HG03439 (cell line): ENCODE results near the gene SLCO4C1.
"Not testable (repeated sequence)": the region's sequence is repeated elsewhere in the genome, so short reads cannot be mapped to it uniquely, and the experiment has no call there.

Experiments
- ATAC-seq: cut with Tn5 transposase; IDR thresholded peaks from one replicate; pipeline ENCODE4 v1.9.1; 2021; ENCODE audit warnings: mild to moderate bottlenecking, moderate library complexity; ENCODE audit not compliant: unreplicated experiment

SLCO4C1 gene, protein sequence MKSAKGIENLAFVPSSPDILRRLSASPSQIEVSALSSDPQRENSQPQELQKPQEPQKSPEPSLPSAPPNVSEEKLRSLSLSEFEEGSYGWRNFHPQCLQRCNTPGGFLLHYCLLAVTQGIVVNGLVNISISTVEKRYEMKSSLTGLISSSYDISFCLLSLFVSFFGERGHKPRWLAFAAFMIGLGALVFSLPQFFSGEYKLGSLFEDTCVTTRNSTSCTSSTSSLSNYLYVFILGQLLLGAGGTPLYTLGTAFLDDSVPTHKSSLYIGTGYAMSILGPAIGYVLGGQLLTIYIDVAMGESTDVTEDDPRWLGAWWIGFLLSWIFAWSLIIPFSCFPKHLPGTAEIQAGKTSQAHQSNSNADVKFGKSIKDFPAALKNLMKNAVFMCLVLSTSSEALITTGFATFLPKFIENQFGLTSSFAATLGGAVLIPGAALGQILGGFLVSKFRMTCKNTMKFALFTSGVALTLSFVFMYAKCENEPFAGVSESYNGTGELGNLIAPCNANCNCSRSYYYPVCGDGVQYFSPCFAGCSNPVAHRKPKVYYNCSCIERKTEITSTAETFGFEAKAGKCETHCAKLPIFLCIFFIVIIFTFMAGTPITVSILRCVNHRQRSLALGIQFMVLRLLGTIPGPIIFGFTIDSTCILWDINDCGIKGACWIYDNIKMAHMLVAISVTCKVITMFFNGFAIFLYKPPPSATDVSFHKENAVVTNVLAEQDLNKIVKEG

DNA sequence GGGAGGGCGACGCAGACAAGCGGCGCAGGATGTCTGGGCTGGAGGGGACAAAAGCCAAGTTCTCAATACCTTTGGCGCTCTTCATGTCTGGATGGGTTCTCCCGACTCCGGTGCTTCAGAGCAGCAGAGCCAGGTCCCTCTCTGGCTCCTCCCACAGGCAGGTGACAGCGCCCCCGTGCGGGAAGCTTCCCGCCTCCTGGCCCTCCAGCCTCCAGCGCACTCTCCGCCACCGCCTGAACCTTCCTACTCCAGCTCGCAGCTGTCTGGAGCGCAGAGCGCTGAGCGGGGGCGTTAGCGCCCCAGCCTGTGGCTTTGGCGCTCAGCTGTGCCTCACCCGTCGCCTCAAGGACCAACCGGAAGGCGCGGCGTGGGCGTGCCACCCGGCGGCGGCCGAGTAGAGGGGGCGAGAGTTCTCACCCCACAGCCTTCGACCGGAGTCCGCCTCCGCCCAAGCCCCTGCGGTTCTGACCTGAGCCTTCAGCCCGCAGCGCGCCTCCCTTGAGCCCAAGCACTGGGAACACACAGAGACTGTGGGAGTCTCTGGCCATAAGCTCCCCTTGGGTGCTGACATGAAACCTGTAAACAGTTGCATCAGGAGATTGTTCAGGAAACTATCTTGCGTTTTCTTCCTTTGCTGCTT lies at the start of gene SLCO4C1:
TSS of gene SLCO4C1 (minus strand) at position 107 of the 640 bp plus-strand sequence. CDS start at position 85, 22 bp downstream.
- peak; percentile 99 for ATAC-seq

DNA sequence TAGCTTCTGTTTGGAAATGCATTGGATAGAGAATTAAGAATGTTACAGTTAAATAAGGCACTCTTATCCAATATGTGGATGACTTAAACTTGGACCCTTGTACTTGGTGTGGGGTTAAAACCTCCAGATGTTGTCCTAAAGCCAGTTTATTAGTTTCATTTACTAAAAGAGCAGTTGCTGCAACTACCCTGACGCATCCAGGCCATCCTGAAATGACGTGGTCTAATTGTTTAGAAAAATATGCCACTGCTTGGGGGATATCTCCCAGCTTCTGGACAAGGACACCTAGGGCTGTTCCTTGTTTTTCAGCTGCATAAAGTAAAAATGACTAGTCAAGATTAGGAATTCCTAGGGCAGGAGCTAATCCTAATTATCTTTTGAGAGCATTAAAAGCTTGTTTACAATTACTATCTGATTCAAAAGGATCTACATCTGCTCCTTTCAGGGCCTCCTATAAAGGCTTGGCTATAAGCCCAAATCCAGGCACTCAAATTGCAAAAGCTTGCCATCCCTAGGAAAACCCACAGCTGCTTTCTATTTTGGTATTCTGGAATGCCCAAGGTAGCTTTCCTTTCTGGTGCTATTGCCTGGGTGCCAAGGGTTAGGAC lies 45.7 kb upstream of the SLCO4C1 start:
- no peak for ATAC-seq

DNA sequence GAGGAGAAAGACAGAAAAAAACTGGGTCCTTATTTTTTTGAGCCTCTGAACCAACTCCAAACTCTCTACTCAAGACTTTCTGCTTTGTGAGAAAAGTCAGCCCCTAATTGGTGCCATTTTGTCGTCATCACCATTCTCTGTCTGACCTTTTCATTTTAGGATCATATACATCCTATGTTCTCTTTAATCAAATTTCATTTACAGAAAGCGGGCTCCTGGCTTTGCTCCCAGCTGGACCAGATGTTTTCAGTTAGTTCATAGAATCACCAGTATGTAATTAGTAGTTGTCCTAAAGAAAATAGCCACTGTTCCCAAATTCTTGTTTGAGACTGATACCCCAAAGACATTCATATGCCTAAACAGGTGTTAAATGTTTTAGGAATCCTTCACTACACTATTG lies 28.6 kb upstream of the SLCO4C1 start:
- no peak for ATAC-seq

DNA sequence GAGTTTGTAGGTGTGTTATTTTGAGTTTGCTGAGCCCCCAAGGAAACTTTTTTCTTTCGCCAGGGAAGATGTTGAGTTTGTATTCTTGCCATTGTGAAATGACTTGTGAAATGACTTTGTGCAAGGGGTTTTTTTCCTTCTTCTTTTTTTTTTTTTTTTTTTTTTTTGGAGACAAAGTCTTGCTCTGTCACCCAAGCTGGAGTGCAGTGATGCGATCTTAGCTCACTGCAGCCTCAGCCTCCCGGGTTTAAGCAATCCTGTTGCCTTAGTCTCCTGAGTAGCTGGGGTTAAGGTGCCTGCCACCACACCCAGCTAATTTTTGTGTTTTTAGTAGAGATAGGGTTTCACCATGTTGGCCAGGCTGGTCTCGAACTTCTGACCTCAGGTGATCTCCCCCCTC lies 22.7 kb upstream of the SLCO4C1 start:
- not testable (repeated sequence) for ATAC-seq

DNA sequence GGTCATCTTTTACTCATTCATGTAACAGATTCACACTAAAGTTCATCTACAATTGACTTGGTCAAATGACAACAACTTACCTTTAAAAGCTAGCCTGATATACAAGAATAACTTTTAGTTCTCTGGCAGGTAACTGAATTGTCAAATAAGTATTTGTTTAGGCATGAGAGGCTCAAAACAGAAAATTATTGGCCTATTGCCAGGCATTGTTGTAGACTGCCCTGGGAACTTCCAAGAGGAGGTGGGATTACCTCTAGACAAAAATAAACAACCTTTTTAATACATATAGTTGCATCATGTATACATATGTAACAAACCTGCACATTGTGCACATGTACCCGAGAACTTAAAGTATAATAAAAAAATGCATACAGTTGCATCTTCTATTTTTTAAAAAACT lies 18.2 kb upstream of the SLCO4C1 start:
- ATAC-seq, result no peak

DNA sequence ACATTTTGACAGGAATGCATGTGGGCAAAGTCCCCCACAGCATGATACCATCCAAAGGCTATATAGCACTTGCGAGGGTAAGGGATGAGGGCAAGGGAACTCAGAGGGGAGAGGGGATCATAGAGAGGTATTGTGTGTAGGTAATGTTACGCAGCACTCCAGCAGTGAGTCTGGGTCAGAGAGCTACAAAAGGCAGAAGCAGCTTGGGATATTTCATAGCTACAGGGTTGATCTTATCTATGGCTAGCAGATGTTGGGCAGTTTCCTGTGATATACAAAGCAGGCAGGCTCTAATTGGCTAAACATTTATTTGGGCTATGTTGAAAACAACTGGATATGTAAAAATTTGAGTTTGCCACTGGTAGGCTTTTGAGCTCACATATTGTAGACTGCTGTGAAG lies 17.8 kb upstream of the SLCO4C1 start:
- no peak for ATAC-seq

DNA sequence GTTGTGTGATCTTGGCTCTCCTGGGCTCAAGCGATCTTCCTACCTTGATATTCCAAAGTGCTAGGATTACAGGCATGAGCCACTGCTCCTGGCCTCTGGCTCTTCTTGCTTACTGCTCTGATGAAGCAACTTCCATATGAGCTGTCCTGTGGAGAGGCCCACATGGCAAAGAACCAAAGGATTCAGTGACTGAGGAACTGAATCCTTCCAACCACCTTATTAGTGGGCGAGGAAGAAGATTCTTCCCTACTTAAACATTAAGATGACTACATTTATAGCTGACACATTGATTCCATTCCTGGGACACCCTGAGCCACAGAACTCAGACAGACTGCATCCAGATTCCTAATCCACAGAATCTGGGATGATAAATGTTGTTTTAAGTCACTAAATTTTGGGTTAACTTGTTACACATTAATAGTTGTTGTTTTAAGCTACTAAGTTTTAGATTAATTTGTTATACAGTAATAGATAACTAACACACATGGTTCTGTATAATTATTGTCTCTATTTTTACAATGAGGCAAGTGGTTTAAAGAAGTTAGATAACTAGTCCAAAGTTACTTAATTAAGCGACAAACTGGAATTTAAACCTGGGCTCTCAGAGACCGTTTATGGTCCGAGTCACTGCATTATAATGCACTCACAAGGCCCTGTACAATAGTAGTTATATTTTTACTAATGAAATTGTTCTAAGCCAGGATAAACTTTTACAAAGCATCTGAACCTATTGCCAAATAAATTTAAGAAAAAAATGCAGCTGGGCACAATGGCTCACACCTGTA lies 16.7 kb upstream of the SLCO4C1 start:
- no peak for ATAC-seq

DNA sequence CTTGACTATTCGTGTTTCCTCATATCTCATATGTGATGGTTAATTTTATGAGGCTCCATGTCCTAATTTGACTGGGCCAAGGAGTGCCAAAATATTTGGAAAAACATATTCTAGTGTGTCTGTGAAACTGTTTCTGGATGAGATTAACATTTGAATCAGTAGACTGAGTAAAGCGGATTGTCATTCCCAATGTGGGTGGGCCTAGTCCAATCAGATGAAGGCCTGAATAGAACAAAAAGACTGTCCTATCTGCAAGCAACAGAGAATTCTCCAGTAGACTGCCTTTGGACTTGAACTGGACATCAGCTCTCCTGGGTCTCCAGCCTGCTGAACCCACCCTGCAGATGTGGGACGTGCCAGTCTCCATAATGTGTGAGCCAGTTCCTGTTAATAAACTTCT lies 13.5 kb upstream of the SLCO4C1 start:
- no peak for ATAC-seq

DNA sequence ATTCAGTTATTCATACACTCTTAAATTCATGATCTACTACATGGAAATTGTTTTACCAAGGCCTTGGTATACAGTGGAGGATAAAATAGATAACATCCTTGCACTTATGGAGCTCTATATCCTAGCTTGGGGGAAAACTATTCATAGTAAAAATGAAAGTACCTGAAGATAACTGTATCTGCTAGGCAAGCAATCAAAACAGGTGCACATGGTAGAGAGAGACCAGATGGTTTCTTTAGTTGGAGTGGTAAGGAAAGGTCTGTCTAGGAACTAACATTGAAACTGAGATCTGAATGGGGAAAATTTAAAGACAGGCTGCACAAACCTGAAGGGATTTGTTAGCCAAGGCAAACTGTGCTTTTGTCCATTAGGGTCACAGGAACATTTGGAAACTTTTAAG lies 11.1 kb upstream of the SLCO4C1 start:
- no peak for ATAC-seq

DNA sequence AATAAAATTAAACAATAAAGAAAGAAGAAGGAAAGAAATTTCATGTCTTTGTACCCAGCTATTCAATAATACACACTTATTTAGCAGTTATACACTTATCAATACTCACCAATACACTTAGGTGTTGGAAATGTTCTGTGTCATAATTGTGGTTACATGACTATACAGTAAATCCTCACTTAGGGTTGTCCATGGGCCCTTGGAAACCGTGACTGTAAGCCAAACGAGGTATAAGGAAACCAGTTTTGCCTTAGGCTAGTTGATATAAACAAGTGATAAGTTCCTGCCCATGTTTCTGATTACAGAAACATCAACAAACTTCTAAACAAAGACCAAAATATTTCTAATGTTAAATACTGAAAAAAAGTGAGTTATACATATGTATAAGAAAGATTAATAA lies 10.0 kb upstream of the SLCO4C1 start:
- no peak for ATAC-seq

DNA sequence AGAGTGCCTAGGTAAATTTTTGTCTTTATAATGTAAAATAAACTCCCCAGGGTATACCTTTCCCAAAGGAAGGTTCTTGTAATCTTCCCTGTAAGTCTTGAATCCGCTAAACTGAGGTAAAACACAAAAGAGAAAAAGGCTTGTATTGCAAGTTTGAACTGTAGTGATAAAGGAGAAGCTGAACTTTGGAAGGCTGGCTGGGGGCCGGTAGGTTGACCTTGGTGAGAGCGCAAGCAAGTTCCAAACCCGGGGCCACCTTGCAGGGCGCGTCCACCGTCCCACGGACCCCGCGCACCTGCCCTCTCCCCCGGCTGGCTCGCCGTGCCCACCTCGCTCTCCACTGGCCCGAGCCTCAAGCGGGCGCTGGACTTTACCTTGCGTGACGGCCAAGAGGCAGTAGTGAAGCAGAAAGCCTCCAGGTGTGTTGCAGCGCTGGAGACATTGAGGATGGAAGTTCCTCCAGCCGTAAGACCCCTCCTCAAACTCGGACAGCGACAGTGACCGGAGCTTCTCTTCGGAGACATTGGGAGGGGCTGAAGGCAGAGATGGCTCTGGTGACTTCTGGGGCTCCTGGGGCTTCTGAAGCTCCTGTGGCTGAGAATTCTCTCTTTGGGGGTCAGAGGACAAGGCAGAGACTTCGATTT lies 428 bp downstream of the SLCO4C1 start:
- peak; percentile 3 for ATAC-seq

DNA sequence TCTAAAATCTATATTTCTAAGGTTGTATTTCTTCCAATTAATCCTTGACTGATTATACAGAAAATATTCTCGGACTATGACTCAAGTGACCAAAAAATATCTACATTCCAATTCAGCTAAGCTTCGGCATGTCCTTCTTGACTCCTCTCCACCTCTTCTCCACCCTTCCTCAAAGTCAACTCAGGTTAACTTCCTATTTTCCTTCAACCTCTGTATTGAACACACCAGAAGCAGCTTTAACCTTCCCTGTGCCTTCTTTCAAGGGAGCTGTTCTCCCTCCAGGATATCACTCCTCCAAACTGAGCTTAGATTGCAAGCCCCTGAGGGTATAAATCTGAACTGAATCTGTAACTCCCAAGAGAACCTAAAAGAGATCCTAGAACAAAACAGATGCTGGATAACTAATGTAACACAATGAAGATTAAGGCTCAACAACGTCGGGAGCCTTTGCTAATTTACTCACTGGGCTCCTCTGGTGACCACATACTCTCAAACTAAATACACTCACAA lies 1.1 kb downstream of the SLCO4C1 start:
- no peak for ATAC-seq

DNA sequence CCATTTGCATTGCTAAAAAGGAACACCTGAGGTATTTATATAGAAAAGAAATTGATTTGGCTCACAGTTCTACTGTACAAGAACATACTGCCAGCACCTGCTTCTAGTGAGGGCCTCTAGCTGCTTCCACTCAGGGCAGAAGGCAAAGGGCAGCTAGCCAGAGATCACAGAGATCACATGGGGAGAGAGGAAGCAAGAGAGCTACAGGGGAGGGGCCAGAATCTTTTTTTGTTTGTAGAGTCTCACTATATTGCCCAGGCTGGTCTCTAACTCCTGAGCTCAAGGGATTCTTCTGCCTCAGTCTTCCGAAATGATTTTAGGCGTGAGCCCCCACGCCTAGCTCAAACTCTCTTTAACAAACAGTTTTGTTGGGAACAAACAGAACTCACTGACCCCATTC lies 6.1 kb downstream of the SLCO4C1 start:
- ATAC-seq, result no peak

DNA sequence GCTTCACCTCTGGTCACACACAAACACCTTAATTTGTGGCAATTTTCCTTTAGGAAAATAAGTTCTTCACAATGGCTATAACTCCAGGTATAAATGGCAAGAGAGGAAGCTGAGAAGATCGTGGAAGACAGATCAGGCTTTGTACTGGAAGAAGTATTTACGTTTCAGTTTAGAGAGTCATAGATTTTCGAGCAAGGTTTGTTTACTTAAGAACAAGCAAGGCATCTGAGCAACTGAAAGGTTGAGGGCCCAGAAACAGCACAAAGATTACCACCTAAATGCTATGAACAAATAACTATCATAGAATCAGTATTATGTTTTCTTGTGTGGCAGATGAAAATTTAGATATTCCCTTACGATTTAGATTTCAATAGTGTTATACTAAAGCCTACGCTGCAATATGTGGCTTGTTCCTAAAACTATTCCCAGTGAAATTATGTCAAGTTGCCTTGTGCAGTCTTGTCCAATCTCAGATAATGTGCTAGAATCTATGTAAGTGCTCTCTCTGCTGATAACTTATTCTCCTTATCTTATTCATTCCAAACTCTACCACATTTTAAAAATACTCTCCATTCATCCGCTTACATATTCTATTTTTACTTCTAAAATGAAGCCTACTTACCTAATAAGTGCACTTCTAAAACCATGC lies 6.7 kb downstream of the SLCO4C1 start:
- ATAC-seq, result no peak

DNA sequence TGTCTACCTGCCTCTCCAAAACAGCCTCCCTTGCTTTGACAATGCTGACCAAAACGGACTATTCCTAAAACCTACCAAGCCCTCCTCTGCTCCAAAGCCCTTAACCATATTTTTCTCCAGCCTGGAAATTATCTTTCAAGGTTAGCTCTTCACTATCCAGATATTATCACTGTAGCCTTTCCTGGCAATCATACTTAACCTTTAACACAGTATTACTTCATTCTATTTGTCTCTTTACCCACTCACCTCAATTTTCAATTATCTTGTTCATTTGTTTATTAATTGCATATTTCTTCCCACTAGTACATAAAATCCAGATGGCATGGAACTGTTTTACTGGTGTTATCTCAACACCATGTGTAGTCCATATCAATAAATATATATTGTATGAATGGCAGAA lies 7.5 kb downstream of the SLCO4C1 start:
- ATAC-seq, result no peak

DNA sequence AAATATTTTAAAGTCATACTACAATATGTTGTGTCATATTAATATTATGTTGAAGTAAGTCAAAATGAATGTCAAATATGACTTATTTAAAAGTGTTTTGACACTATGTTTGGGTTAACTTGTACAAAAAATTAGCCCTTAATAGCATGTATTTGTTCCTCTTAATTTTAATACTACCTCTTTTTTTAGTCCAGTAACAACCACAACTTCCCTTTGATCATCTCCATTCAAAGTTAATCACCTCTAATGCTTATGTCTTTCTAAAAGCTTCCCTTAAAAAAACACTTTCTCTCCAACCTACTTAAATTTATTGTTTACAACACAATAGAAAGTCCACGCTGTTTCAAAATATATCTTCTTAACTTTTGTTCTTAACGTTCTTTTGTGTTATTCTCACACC lies 9.6 kb downstream of the SLCO4C1 start:
- no peak for ATAC-seq

DNA sequence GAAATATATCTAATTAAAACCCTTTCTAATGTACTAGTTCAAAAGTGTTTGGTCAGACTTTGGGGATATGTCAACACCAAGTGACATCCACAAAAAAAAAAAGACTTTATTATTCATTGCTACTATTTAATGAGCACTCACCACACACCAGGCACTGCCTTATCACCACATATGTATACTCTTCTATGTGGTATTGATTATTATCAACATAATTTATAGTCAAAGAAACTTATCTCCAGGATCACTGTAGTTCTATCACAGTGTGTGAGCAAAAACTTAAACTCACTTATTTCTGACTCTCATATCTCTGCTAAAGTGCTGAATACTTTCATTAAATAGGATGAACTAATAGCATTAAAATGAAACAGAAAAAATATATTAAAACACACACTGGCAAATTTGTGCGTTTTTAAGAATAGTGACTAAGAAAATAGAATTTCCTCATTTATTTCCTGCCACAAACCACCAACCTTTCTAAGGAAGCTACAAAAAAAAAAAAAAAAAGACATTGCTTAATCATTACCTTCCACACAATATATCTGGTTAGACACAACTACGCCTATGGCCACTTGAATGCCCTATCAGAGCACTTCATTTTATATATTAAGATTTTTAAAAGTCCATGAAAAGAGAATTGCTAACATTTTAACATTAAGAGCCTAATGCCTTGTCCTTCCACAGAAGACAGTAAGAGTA lies 12.8 kb downstream of the SLCO4C1 start:
- ATAC-seq, result no peak

DNA sequence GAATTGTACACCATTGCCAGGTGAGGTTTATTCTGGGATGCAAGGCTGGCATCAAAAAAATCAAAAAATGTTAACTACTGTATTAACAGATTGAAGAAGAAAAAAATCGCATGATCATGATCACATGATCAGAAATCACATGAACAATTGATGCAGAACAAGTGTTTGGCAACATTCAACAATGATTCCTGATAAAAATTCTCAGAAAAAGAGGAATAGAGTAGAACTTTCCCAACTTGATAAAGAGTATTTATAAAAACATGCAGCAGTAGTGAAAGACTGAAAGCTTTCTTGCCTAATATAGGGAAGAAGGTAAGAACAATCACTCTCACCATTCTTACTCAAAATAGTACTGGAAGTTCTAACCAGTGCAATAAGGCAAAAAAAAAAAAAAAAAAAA lies 16.4 kb downstream of the SLCO4C1 start:
- no peak for ATAC-seq

DNA sequence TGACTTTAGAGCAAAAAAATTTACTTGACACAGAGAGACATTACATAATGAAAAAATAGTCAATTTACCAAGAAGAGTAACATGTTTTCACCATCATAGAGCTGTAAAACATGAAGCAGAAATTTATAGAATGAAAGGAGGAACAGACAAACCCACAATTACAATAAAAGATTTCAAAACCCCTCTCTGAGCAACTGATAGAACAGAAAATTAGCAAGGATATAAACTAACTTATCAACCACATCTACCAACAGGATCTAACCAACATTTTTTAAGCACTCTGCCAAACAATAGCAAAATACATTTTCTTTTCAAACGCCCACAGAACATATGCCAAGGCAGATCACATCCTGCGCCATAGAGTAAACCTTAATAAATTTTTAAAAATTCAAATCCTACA lies 17.9 kb downstream of the SLCO4C1 start:
- no peak for ATAC-seq
